Measurements from ENCODE around the gene LIMCH1. TPM values are rescaled to one million over a fixed set of nuclear protein-coding genes. Genes with fewer than 3 reads are reported as not detected.

Gene LIMCH1
- total and polyA plus RNA-seq, 2 of the 8 experiments (the other 6 are each of a cell fraction or from before 2014, with no cell fraction given), result 2.7 to 3.0 TPM

DNA sequence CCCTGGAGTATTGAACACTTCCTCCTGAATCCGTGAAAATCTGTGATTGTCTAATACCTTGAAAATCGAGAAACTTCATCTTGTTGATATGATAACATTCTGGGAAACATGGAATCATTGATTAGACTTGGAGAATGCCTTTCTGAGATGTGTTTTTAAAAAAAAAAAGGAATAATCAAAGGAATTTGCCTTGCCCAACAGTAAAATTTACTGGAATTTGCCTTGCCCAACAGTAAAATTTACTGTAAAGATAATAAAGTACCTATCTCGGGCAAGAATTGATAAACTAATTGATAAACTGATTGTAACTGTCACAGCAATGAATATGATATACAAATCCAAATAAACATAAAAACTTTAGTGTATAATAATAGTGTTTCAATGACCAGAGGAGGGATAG is 165.8 kb downstream of the LIMCH1 start (continued):
- TF ChIP-seq GABPA (IDR thresholded peaks at IDR 0.05; ENCODE audit: borderline replicate concordance, insufficient read depth, low read length), result no peak
- TF ChIP-seq JUND (IDR thresholded peaks at IDR 0.05; ENCODE audit: low read length), result no peak
- no peak for TF ChIP-seq MAX (IDR thresholded peaks at IDR 0.05)
- TF ChIP-seq, protein P1, sequence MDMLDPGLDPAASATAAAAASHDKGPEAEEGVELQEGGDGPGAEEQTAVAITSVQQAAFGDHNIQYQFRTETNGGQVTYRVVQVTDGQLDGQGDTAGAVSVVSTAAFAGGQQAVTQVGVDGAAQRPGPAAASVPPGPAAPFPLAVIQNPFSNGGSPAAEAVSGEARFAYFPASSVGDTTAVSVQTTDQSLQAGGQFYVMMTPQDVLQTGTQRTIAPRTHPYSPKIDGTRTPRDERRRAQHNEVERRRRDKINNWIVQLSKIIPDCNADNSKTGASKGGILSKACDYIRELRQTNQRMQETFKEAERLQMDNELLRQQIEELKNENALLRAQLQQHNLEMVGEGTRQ (IDR thresholded peaks at IDR 0.05; ENCODE audit: low read length), result no peak
- TF ChIP-seq TBP (IDR thresholded peaks at IDR 0.05; ENCODE audit: low read depth, low read length), result no peak
- TF ChIP-seq EP300 (IDR thresholded peaks at IDR 0.05; ENCODE audit: borderline replicate concordance in 1 of 2, low read depth in 2 of 2, low read length in 2 of 2), result no peak
